ENCODE data around the gene B4GALT5.

B4GALT5 gene

GRCh38 chr20:49657118-49657901 is 56.4 kb downstream of the B4GALT5 start:
- peaks cover 51% of the 10 kb centered on the region for H3K36me3 ChIP-seq (replicated peaks; ENCODE audit: low read depth, low read length)
- H3K27me3 ChIP-seq (ENCODE audit: low read depth, low read length) = no peaks in the 10 kb centered on the region
- no peak for TF ChIP-seq CTCF (IDR thresholded peaks at IDR 0.05; ENCODE audit: low read depth, low read length)
- no peak for TF ChIP-seq EZH2phosphoT487 (IDR thresholded peaks at IDR 0.05; ENCODE audit: low read depth)
- no peaks in the 10 kb centered on the region for H3K9me3 ChIP-seq (ENCODE audit: insufficient read depth, low read length)
- H3K9ac ChIP-seq (ENCODE audit: low read length) = no peak overlapping the region
- no peak overlapping the region for H3K4me2 ChIP-seq (ENCODE audit: low read length)
- H3K79me2 ChIP-seq (ENCODE audit: low read length) = peaks cover 93% of the 10 kb centered on the region
- H4K20me1 ChIP-seq (ENCODE audit: insufficient read depth, low read length) = peaks cover 91% of the 10 kb centered on the region
- H3K4me1 ChIP-seq (ENCODE audit: low read length) = peaks cover 2% of the 10 kb centered on the region; the same call in 1 of the 2 replicates
- no peak overlapping the region for H3K27ac ChIP-seq (ENCODE audit: low read length)
- no peak overlapping the region for H2AFZ ChIP-seq (ENCODE audit: low read depth, low read length)
- H3K4me3 ChIP-seq (ENCODE audit: low read length) = no peak overlapping the region

- H3K4me3 ChIP-seq (ENCODE audit: low read length) = no peak overlapping the region
- H3K4me1 ChIP-seq (ENCODE audit: low read length) = peaks cover 2% of the 10 kb centered on the region; the same call in 1 of the 2 replicates
- no peak overlapping the region for H2AFZ ChIP-seq (ENCODE audit: low read depth, low read length)
- H3K4me2 ChIP-seq (ENCODE audit: low read length) = no peak overlapping the region
- H3K36me3 ChIP-seq (replicated peaks; ENCODE audit: low read depth, low read length) = peaks cover 56% of the 10 kb centered on the region
- peaks cover 92% of the 10 kb centered on the region for H3K79me2 ChIP-seq (ENCODE audit: low read length)
- no peaks in the 10 kb centered on the region for H3K27me3 ChIP-seq (ENCODE audit: low read depth, low read length)
- H3K27ac ChIP-seq (ENCODE audit: low read length) = no peak overlapping the region
- TF ChIP-seq CTCF (IDR thresholded peaks at IDR 0.05; ENCODE audit: low read depth, low read length) = no peak
- TF ChIP-seq EZH2phosphoT487 (IDR thresholded peaks at IDR 0.05; ENCODE audit: low read depth) = no peak
- H4K20me1 ChIP-seq (ENCODE audit: insufficient read depth, low read length) = peaks cover 86% of the 10 kb centered on the region
- no peaks in the 10 kb centered on the region for H3K9me3 ChIP-seq (ENCODE audit: insufficient read depth, low read length)
- H3K9ac ChIP-seq (ENCODE audit: low read length) = no peak overlapping the region
These were observed 57.4 kb downstream of the B4GALT5 start for GRCh38 chr20:49656304-49656703.

- Histone ChIP-seq H3K9ac (ENCODE audit: low read length) (no peak overlapping the region), H3K9me3 (ENCODE audit: insufficient read depth, low read length) (no peaks in the 10 kb centered on the region), H3K27ac (ENCODE audit: low read length) (no peak overlapping the region), H3K4me2 (ENCODE audit: low read length) (no peak overlapping the region), H3K4me1 (ENCODE audit: low read length) (peaks cover 2% of the 10 kb centered on the region; the same call in 1 of the 2 replicates), H3K36me3 (replicated peaks; ENCODE audit: low read depth, low read length) (peaks cover 58% of the 10 kb centered on the region), H2AFZ (ENCODE audit: low read depth, low read length) (no peak overlapping the region), H3K27me3 (ENCODE audit: low read depth, low read length) (no peaks in the 10 kb centered on the region), H3K79me2 (ENCODE audit: low read length) (peaks cover 76% of the 10 kb centered on the region), H3K4me3 (ENCODE audit: low read length) (no peak overlapping the region), H4K20me1 (ENCODE audit: insufficient read depth, low read length) (peaks cover 74% of the 10 kb centered on the region)
- TF ChIP-seq EZH2phosphoT487 (IDR thresholded peaks at IDR 0.05; ENCODE audit: low read depth) (no peak), CTCF (IDR thresholded peaks at IDR 0.05; ENCODE audit: low read depth, low read length) (no peak)
These were observed 59.7 kb downstream of the B4GALT5 start for GRCh38 chr20:49653925-49654434.

- Histone ChIP-seq H2AFZ (ENCODE audit: low read depth, low read length) (no peak overlapping the region), H3K4me2 (ENCODE audit: low read length) (no peak overlapping the region), H3K36me3 (replicated peaks; ENCODE audit: low read depth, low read length) (peaks cover 77% of the 10 kb centered on the region), H3K9ac (ENCODE audit: low read length) (no peak overlapping the region), H4K20me1 (ENCODE audit: insufficient read depth, low read length) (peaks cover 59% of the 10 kb centered on the region), H3K27ac (ENCODE audit: low read length) (no peak overlapping the region), H3K9me3 (ENCODE audit: insufficient read depth, low read length) (no peaks in the 10 kb centered on the region), H3K4me1 (ENCODE audit: low read length) (peaks cover 6% of the 10 kb centered on the region), H3K4me3 (ENCODE audit: low read length) (no peak overlapping the region), H3K79me2 (ENCODE audit: low read length) (peaks cover 64% of the 10 kb centered on the region), H3K27me3 (ENCODE audit: low read depth, low read length) (no peaks in the 10 kb centered on the region)
- TF ChIP-seq EZH2phosphoT487 (IDR thresholded peaks at IDR 0.05; ENCODE audit: low read depth) (no peak), CTCF (IDR thresholded peaks at IDR 0.05; ENCODE audit: low read depth, low read length) (no peak)
These were observed 64.0 kb downstream of the B4GALT5 start for GRCh38 chr20:49649672-49650071.

All from OCI-LY3 (cell line).